SU-DHL-6 (cell line): ENCODE data around the gene PLPP3.

Source experiments
- H2AFZ ChIP-seq: fragments of 200-600 bp; sonication (generic); 2 replicates; pipeline ENCODE4 v1.6.1; 2014; ENCODE audit warnings: low read depth, mild to moderate bottlenecking, moderate library complexity, mixed read lengths, antibody characterized with exemption, low read length; ENCODE audit not compliant: severe bottlenecking
- H3F3A ChIP-seq: fragments of 200-600 bp; shearing (Covaris generic); 2 replicates; pipeline ENCODE4 v1.6.0; 2016; ENCODE audit warnings: antibody characterized with exemption, mild to moderate bottlenecking; ENCODE audit not compliant: insufficient read depth
- H3K27ac ChIP-seq: fragments of 200-600 bp; sonication (generic); 2 replicates; pipeline ENCODE4 v1.5.1; 2016; ENCODE audit warnings: low read depth, mild to moderate bottlenecking, low read length, moderate library complexity, mixed read lengths
- H3K27me3 ChIP-seq: fragments of 200-600 bp; sonication (generic), shearing (Covaris generic); 2 replicates; pipeline ENCODE4 v1.6.0; 2014; ENCODE audit warnings: mild to moderate bottlenecking, low read length
- H3K36me3 ChIP-seq: fragments of 200-600 bp; sonication (generic); 2 replicates; pipeline ENCODE4 v1.6.1; 2014; ENCODE audit warnings: mild to moderate bottlenecking, low read length, mixed read lengths
- H3K4me2 ChIP-seq: fragments of 300-600, 200-600 bp; shearing (Covaris generic), sonication (generic); 2 replicates; pipeline ENCODE4 v1.6.0; 2014; ENCODE audit warnings: low read length, low read depth, mild to moderate bottlenecking; ENCODE audit not compliant: poor library complexity, severe bottlenecking
- H3K4me3 ChIP-seq: fragments of 200-600 bp; sonication (generic); 2 replicates; pipeline ENCODE4 v1.5.1; 2014; ENCODE audit warnings: antibody characterized with exemption, low read length, mild to moderate bottlenecking, mixed read lengths; ENCODE audit not compliant: insufficient read depth, poor library complexity, severe bottlenecking
- H3K79me2 ChIP-seq: fragments of 200-600 bp; sonication (generic); 2 replicates; pipeline ENCODE4 v1.6.1; 2014; ENCODE audit warnings: mild to moderate bottlenecking, low read length, moderate library complexity; ENCODE audit not compliant: insufficient read depth
- H3K9ac ChIP-seq: fragments of 200-600 bp; sonication (generic); 2 replicates; pipeline ENCODE4 v1.7.0; 2014; ENCODE audit warnings: mild to moderate bottlenecking, low read length
- H3K9me2 ChIP-seq: fragments of 200-600 bp; sonication (generic); replicated peaks from 2 replicates; pipeline ENCODE4 v1.6.1; 2014; ENCODE audit warnings: low read length; ENCODE audit not compliant: insufficient read depth
- H3K9me3 ChIP-seq: fragments of 200-600 bp; sonication (generic); 2 replicates; pipeline ENCODE4 v1.6.1; 2014; ENCODE audit warnings: low read length, mixed read lengths; ENCODE audit not compliant: insufficient read depth
- H4K20me1 ChIP-seq: fragments of 200-600 bp; sonication (generic); 2 replicates; pipeline ENCODE4 v1.6.1; 2014; ENCODE audit warnings: low read depth, mild to moderate bottlenecking, antibody characterized with exemption, low read length, moderate library complexity, mixed read lengths
- CTCF ChIP-seq: fragments of 200-600 bp; sonication (generic); IDR thresholded peaks from one replicate; pipeline ENCODE4 v1.5.1; 2017; ENCODE audit warnings: antibody characterized with exemption, mild to moderate bottlenecking, low read length, moderate library complexity; ENCODE audit not compliant: insufficient read depth, poor library complexity, severe bottlenecking
- EZH2phosphoT487 ChIP-seq: fragments of 200-600 bp; sonication (generic), shearing (Covaris generic); conservative IDR thresholded peaks from 2 replicates; pipeline ENCODE4 v1.6.1; 2018; ENCODE audit warnings: mild to moderate bottlenecking, antibody characterized with exemption, low read length, moderate library complexity, mixed read lengths

PLPP3 gene

GRCh38 chr1:56541408-56541807, 38.0 kb downstream of the PLPP3 start:
- Histone ChIP-seq H3K36me3 (no peaks in the 10 kb centered on the region), H3K27me3 (no peaks in the 10 kb centered on the region), H3K9me3 (no peaks in the 10 kb centered on the region), H3F3A (no peaks in the 10 kb centered on the region), H3K4me3 (no peak overlapping the region), H3K4me2 (no peak overlapping the region), H4K20me1 (no peaks in the 10 kb centered on the region), H3K27ac (no peak overlapping the region), H3K9me2 (no peaks in the 10 kb centered on the region), H3K9ac (no peak overlapping the region), H3K79me2 (no peaks in the 10 kb centered on the region), H2AFZ (no peak overlapping the region)
- TF ChIP-seq CTCF (no peak), EZH2phosphoT487 (no peak)

- Histone ChIP-seq H3K36me3 (no peaks in the 10 kb centered on the region), H2AFZ (no peak overlapping the region), H3K27me3 (no peaks in the 10 kb centered on the region), H4K20me1 (no peaks in the 10 kb centered on the region), H3K9me2 (no peaks in the 10 kb centered on the region), H3F3A (no peaks in the 10 kb centered on the region), H3K4me2 (no peak overlapping the region), H3K9ac (no peak overlapping the region), H3K4me3 (no peak overlapping the region), H3K79me2 (no peaks in the 10 kb centered on the region), H3K27ac (no peak overlapping the region), H3K9me3 (no peaks in the 10 kb centered on the region)
- TF ChIP-seq CTCF (no peak), EZH2phosphoT487 (no peak)
These were observed 38.9 kb downstream of the PLPP3 start for GRCh38 chr1:56540467-56540866.

GRCh38 chr1:56539520-56539931, 39.8 kb downstream of the PLPP3 start:
- Histone ChIP-seq H3K9me3 (no peaks in the 10 kb centered on the region), H3K4me3 (no peak overlapping the region), H3K4me2 (no peak overlapping the region), H3K27ac (no peak overlapping the region), H3K9me2 (no peaks in the 10 kb centered on the region), H4K20me1 (no peaks in the 10 kb centered on the region), H3F3A (no peaks in the 10 kb centered on the region), H3K79me2 (no peaks in the 10 kb centered on the region), H2AFZ (no peak overlapping the region), H3K27me3 (no peaks in the 10 kb centered on the region), H3K9ac (no peak overlapping the region), H3K36me3 (no peaks in the 10 kb centered on the region)
- TF ChIP-seq CTCF (no peak), EZH2phosphoT487 (no peak)

GRCh38 chr1:56538532-56538931, 40.8 kb downstream of the PLPP3 start:
- H3K27me3 ChIP-seq: no peaks in the 10 kb centered on the region
- no peak overlapping the region for H3K4me3 ChIP-seq

More at GRCh38 chr1:56538532-56538931, 40.8 kb downstream of the PLPP3 start:
- no peaks in the 10 kb centered on the region for H4K20me1 ChIP-seq
- TF ChIP-seq EZH2phosphoT487: no peak
- no peak overlapping the region for H3K27ac ChIP-seq
- H3K79me2 ChIP-seq: no peaks in the 10 kb centered on the region
- no peak overlapping the region for H2AFZ ChIP-seq
- H3K9me2 ChIP-seq: no peaks in the 10 kb centered on the region
- H3F3A ChIP-seq: no peaks in the 10 kb centered on the region
- no peaks in the 10 kb centered on the region for H3K36me3 ChIP-seq
- no peaks in the 10 kb centered on the region for H3K9me3 ChIP-seq
- H3K9ac ChIP-seq: no peak overlapping the region
- H3K4me2 ChIP-seq: no peak overlapping the region
